Renal cortical epithelial cell (primary cell): ENCODE data around the gene CLC. TPM values are rescaled to one million over a fixed set of nuclear protein-coding genes. Genes with fewer than 3 reads are reported as not detected.
"Not testable (repeated sequence)": the region's sequence is repeated elsewhere in the genome, so short reads cannot be mapped to it uniquely, and the experiment has no call there.

ENCODE experiments used
- DNase-seq: peaks from one replicate; pipeline ENCODE4 v3.0.0-alpha.2; 2011; ENCODE audit warnings: low read depth
- total RNA-seq: library from RNA; depleted of rRNA; stranded (reverse); fragments of >200 nt; gene quantifications from 2 replicates; pipeline ENCODE4 v1.2.3, GENCODE V29; 2014

The CLC gene
- total RNA-seq, 1 donor from 2014 or later = not detected

DNA sequence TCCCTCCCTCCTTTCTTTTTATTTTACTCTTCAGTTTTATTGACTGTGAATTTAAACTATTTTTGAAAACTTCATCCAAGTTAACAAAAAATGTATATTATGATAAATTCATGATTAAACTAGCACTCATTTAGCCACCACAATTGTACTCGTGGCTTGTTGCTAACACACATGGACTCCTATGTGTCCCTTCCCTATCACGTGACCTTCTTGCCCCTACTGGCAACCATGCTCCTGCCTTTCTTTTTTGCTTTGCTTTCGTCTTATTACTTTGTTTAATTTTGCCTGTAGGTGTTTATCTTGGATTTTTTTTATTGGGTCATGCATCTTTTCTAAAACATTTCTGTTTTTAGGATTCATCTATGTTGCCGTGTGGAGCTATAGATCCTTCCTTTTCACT is 8.2 kb downstream of the CLC start:
- no peak for DNase-seq

DNA sequence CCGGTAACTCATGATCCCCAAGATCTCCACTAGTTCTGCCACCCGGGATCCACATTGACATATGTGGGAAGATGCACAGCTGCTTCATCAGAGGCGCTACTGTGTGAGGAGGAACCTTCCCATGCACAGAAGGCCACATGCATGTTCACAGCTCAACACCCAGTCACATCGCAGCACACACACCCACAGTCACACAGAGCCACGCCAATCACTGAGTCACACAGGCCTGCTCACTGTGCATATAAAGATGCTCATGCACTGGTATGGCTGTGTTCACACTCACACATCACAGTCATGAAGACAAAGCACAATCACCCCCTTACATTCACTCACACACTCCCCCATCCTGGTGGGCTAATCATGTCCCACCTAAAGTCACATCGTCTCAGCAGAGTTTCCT is 9.8 kb downstream of the CLC start:
- no peak for DNase-seq

DNA sequence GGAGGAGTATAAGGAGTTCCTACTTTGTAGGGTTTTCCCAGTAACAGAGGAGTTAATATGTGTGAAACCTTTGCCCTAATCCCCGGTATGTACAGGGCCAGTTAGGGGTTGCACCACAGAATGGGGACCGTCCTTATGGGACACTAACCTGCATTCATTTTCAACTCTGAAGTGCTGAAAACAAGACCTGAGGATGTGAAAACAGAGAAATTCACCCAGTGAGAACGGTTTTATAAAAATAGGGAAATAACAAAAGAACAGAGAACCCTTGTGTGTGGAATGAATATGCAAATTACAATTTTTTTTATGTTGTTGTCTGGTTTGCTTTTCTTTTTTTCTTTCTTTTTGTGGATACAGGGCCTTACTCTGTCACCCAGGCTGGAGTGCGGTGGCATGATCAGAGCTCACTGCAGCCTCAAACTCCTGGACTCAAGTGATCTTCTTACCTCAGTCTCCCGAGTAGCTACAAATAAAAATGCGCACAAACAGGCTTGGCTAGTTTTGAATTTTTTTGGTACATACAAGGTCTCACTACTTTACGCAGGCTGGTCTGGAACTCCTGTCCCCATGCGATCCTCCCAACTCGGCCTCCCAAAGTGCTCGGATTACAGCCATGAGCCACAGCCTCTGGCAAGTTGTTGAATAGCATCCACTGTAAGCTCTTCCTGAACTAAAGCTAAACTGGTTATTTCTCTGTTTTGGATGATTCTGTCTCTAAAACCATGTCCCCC is 10.6 kb downstream of the CLC start:
- no peak for DNase-seq

- no peak for DNase-seq
Measured at GRCh38 chr19:39725995-39726394, 11.8 kb downstream of the CLC start.

DNA sequence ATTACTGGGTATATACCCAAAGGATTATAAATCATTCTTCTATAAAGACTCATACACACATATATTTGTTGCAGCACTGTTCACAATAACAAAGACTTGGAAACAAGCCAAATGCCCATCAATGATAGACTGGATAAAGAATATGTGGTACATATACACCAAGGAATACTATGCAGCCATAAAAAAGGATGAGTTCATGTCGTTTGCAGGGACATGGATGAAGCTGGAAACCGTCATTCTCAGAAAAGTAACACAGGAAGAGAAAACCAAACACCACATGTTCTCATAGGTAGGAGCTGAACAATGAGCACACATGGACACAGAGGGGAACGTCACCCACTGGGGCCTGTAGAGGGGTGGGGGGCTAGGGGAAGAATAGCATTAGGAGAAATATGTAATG is 17.7 kb downstream of the CLC start:
- not testable (repeated sequence) for DNase-seq

- no peak for DNase-seq
Measured at GRCh38 chr19:39710333-39710890, 27.4 kb downstream of the CLC start.

DNA sequence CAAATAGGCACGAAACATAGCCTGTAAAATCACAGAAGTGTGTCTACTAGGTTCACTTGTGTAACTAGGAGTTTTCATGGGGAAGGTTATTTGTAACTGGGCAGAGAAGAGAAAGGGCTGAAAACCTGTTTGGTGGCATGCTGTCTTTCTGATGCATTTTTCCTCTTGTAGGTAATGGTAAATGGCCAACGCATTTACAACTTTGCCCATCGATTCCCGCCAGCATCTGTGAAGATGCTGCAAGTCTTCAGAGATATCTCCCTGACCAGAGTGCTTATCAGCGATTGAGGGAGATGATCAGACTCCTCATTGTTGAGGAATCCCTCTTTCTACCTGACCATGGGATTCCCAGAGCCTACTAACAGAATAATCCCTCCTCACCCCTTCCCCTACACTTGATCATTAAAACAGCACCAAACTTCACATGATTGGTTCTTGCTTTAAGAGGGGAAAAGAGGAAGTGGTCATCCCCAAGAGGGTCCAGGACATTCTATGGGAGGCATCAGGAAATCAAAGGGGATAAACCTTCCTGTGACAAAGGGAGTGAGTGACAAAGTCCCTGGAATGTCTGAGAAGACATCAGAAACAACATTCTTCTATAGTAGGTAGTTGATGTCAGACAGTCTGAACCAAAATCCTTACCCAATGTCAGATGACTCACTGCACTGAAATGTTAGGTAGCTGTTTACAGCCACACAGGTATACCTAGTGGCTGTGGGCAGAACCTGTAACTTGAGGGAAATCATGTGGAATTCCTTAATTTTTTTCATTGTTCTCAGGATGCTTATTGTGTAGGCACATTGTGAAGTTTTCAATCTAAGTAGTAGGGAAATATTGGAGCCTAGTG is 28.6 kb downstream of the CLC start:
- DNase-seq = no peak

DNA sequence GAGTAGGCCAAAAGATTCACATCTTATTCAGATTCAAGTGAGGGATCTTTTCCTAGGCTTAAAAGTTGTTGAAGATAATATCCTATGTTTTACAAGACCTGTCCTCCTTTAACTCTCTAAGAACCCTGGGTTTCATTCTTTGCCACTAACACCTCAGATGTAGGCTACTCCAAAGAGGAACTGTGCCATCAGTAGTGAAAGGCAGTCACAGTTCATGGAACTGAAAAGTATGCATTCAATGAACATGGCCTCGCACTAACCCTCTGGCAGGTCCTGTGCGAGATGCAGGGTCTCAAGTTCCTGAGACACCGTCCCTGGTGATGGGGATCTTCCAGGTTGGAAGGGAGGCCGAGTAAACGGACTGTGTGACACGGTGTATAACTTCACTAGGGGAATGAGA is 29.2 kb downstream of the CLC start:
- DNase-seq = no peak

- no peak for DNase-seq
Measured at GRCh38 chr19:39705578-39706188, 32.1 kb downstream of the CLC start.

- no peak for DNase-seq
Measured at GRCh38 chr19:39704181-39705044, 33.4 kb downstream of the CLC start, which contains the start of gene LGALS14. Gene LGALS14 (plus strand): TSS chr19:39704481. CDS start chr19:39704529, 48 bp downstream.

DNA sequence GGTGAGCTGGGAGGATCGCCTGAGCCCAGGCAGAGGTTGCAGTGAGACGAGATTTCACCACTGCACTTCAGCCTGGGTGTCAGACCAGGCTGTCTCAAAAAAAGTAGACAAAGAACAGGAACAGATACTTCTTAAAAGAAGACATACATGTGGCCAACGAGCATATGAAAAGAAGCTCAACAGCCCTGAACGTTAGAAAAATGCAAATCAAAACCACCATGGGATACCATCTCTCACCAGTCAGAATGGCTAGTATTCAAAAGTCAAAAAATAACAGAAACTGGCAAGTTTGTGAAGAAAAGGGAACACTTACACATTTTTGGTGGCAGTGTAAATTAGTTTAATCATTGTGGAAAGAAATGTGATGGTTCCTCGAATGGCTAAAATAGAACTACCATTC is 36.5 kb downstream of the CLC start:
- no peak for DNase-seq

DNA sequence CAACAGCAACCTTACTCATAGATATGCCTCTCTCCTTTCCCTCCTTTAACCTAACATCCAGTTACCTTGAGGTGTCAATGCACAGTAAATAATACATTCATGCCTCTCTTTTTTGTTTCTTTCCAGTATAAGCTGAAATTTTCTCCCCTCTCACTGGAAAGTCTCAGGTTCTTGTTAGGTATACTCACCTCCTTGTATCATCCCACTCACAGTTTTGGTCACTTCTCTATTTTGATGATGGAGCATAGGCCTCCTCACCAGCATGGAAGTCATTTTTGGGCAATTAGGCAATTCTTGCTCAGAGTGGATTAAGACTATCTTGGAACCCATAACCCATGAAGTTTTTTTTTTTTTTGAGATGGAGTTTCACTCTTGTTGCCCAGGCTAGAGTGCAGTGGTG is 39.3 kb downstream of the CLC start:
- no peak for DNase-seq

GRCh38 chr19:39696387-39696786 is 41.4 kb downstream of the CLC start:
- peak; percentile 51 for DNase-seq

GRCh38 chr19:39695759-39696158 is 42.1 kb downstream of the CLC start:
- DNase-seq = no peak

- no peak for DNase-seq
Measured at GRCh38 chr19:39692822-39693221, 45.0 kb downstream of the CLC start.

DNA sequence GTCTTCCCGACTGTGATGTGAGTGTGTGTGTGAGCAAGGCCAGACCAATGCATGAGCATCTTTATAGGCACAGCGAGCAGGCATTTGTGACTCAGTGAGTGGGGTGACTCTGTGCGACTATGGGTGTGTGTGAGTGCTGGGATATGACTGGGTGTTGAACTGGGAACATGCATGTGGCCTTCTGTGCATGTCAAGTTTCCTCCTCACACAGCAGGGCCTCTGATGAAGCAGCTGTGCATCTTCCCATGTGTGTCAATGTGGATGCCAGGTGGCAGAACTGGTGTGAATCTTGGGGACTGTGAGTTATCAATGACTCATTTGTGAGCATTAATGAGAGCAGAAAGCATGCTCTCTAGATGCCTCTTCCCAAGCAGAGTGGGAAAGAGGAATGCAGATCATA is 45.7 kb downstream of the CLC start:
- no peak for DNase-seq

GRCh38 chr19:39688637-39689036 is 49.2 kb downstream of the CLC start:
- not testable (repeated sequence) for DNase-seq

GRCh38 chr19:39686739-39687138 is 51.1 kb downstream of the CLC start:
- no peak for DNase-seq

DNA sequence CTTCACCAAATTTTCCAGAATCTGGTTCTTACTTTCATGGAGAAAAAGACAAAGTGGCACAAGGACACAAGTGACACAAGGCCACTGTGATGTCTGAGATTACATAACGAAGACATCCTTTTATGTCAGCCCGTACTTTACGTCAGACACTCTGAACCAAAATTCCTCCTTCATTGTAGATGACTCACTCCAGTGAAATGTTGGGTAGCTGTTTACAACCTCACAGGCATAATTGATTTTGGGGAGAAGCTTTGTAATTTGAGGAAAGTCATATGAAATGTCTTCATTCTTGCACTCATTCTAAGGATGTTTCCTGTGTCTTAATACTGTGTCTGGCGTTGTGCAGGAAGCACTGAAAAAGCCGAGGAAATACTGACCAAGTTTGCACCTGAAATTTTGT is 53.6 kb downstream of the CLC start:
- DNase-seq = no peak

DNA sequence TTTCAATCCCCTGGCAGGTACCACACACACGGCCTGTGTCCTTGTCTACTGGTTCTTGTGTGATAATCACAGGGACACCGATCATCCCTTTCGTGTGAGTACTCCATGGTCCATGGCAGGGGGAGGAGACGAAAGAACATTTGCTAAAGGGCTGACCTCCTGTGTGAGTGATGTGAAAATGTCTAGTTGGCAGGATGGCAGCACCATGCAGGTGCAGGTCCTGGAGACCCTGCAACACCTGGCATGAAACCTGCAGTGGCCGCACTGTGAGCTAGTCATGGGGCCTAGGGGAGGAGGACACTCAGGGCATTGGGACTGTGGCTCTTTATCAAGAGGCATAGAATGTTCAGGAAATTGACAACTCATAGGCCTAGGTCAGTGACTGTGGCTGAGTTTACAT is 56.4 kb downstream of the CLC start:
- no peak for DNase-seq
